BE2C (cell line): ENCODE data around the gene BACH2.

Source experiments
- DNase-seq: peaks from one replicate; pipeline ENCODE4 v3.0.0-alpha.2; 2020
- H3K27me3 ChIP-seq: fragments of 250-450 bp; sonication (Bioruptor Pico); 2 replicates; pipeline ENCODE4 v1.5.1; 2020; ENCODE audit warnings: mild to moderate bottlenecking
- H3K36me3 ChIP-seq: fragments of 250-450 bp; sonication (Bioruptor Pico); 2 replicates; pipeline ENCODE4 v1.5.1; 2020; ENCODE audit warnings: mild to moderate bottlenecking
- H3K4me1 ChIP-seq: fragments of 250-450 bp; sonication (Bioruptor Pico); 2 replicates; pipeline ENCODE4 v1.5.1; 2020
- H3K4me3 ChIP-seq: 2 replicates; pipeline ENCODE4 v1.5.1; 2011; ENCODE audit warnings: low read depth, low read length
- H3K9me3 ChIP-seq: fragments of 250-450 bp; sonication (Bioruptor Pico); 2 replicates; pipeline ENCODE4 v1.5.1; 2020
- TF ChIP-seq, protein P1 (sequence below): IDR thresholded peaks from 2 replicates; pipeline ENCODE4 v1.5.1; 2012; ENCODE audit warnings: mild to moderate bottlenecking, low read depth, low read length

BACH2 gene

DNA sequence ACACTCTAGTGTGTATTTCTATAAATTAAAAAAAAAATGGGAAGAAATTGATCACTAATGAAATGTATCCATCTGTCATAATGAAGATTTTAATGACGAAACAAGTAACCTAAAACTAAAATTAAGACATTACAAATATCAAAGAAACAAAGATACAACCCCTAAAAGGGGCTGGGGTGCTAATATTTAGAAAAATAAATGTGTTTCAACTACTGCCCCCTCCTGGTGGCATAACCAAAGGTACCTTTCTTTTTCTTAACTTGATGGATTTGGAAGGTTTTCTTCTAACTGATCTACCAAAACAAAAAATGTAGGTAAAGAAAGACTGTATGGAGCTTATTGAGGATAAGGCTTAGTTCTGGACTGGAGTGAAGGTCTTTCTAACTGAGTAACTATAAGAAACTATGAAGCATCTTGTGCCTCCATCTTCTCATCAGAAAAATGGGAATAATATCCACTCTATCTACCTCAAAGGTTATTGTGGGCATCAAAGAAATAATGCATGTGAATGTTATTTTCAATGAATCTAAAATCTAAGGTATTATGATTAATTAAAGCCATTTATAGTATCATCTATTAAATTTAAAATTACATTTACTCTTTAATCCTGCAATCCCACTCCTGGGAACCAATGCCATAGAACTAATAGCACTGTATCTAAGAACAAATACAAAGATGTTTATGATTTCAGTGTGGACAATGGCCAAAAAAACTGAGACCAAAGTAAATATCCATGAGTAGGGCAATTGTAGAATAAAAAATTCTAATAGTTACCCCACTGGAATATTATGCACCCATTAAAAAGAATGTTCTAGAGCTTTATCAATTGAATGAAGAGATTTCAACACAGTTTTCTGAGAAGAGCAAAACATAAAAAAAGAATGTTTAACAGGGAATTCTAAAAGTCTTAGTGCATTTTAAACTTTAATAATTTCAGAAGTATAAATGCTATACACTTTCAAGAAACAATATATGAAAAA is 117.2 kb downstream of the BACH2 start:
- DNase-seq, result no peak

DNA sequence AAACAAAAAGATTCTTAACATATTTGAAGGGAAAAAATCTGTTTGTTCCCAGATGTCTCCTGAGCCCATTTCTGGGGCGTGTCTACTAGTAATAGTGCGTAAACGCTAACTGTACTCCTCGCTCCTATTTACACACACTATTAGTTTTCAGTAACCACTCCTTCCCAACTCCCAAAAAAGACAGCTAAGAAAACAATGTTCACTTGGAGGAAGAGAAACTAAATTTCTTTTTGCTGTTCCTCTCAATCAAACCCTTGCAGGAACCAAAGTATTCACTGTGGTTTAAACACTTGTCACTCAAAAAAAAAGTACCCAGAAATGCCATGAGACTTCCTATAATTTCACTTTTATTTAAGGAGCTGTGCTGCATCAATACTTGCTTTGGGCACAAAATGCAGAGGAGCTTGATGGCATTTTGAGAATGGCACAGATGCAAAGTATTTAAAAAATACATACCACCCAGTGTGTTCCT is 118.2 kb downstream of the BACH2 start:
- no peak overlapping the region for H3K4me3 ChIP-seq
- TF ChIP-seq, protein P1, sequence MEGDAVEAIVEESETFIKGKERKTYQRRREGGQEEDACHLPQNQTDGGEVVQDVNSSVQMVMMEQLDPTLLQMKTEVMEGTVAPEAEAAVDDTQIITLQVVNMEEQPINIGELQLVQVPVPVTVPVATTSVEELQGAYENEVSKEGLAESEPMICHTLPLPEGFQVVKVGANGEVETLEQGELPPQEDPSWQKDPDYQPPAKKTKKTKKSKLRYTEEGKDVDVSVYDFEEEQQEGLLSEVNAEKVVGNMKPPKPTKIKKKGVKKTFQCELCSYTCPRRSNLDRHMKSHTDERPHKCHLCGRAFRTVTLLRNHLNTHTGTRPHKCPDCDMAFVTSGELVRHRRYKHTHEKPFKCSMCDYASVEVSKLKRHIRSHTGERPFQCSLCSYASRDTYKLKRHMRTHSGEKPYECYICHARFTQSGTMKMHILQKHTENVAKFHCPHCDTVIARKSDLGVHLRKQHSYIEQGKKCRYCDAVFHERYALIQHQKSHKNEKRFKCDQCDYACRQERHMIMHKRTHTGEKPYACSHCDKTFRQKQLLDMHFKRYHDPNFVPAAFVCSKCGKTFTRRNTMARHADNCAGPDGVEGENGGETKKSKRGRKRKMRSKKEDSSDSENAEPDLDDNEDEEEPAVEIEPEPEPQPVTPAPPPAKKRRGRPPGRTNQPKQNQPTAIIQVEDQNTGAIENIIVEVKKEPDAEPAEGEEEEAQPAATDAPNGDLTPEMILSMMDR, result no peak
- H3K9me3 ChIP-seq, result peaks cover 4% of the 10 kb centered on the region; the same call in 1 of the 2 replicates
- H3K27me3 ChIP-seq, result no peaks in the 10 kb centered on the region
- H3K4me1 ChIP-seq, result no peaks in the 10 kb centered on the region
- no peaks in the 10 kb centered on the region for H3K36me3 ChIP-seq
- no peak for DNase-seq

More for the DNA sequence above, 117.2 kb downstream of the BACH2 start:
- Histone ChIP-seq H3K27me3 (no peaks in the 10 kb centered on the region), H3K36me3 (no peaks in the 10 kb centered on the region), H3K4me3 (no peak overlapping the region), H3K9me3 (peaks cover 4% of the 10 kb centered on the region; the same call in 1 of the 2 replicates), H3K4me1 (no peaks in the 10 kb centered on the region)
- TF ChIP-seq, protein P1, result no peak

GRCh38 chr6:90177544-90178383 is 118.9 kb downstream of the BACH2 start:
- no peaks in the 10 kb centered on the region for H3K36me3 ChIP-seq
- TF ChIP-seq, protein P1, result no peak
- H3K9me3 ChIP-seq, result peaks cover 4% of the 10 kb centered on the region; the same call in 1 of the 2 replicates
- H3K4me1 ChIP-seq, result no peaks in the 10 kb centered on the region
- H3K4me3 ChIP-seq, result no peak overlapping the region
- DNase-seq, result no peak
- H3K27me3 ChIP-seq, result no peaks in the 10 kb centered on the region

DNA sequence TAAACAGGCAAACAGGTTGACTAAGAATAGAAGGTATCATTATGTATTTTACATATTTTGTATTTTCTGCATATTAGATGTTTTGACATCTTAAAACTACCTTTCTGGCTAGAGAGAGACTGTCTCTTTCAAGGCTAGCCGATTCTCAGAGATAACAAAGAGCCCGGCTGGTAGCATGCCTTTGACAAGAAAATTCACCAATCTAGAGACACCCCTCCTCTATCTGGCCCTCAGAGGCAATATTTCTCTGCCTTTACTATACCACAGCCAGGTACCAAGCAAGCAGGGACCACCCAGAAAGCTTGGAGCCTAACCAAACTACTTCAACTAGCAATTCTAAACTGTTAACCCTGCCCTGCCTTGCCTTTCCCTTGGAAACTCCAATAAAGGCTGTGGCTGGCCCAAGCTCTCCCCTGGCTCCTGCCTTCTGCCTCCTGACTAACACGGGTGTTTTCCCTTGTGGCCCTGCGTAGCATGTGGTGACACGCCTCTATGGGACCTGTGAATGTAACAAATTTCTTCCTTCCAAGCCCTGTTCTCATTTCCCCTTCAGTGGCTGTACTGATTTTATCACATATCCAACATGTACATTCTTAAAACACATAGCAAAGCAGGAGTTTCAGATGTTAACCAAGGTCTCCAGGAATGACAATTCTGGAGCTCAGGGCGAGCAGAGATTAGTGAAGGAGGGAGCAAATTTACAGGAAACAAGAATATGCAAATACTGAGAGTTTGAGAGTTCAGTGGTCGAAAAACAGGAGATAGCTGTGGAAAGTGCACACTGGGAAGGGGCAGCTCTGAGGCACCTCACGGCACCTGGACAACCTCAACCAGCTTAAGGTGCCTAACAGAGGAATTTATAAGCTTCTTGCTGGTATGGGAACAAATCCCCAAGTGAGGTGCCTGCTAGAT is 120.8 kb downstream of the BACH2 start:
- H3K36me3 ChIP-seq, result no peaks in the 10 kb centered on the region
- TF ChIP-seq, protein P1, result no peak
- H3K27me3 ChIP-seq, result no peaks in the 10 kb centered on the region; the same call in 1 of the 2 replicates
- H3K4me1 ChIP-seq, result no peaks in the 10 kb centered on the region
- peaks cover 4% of the 10 kb centered on the region; the same call in 1 of the 2 replicates for H3K9me3 ChIP-seq
- no peak overlapping the region for H3K4me3 ChIP-seq
- DNase-seq, result no peak

GRCh38 chr6:90173262-90173925 is 123.2 kb downstream of the BACH2 start:
- peaks cover 6% of the 10 kb centered on the region; the same call in 1 of the 2 replicates for H3K27me3 ChIP-seq
- no peaks in the 10 kb centered on the region for H3K9me3 ChIP-seq
- DNase-seq, result no peak
- no peaks in the 10 kb centered on the region for H3K4me1 ChIP-seq
- H3K36me3 ChIP-seq, result no peaks in the 10 kb centered on the region
- no peak overlapping the region for H3K4me3 ChIP-seq
- TF ChIP-seq, protein P1, result no peak
